B cell (primary cell): ENCODE results near the gene PPIP5K1. TPM values are rescaled to one million over a fixed set of nuclear protein-coding genes. Genes with fewer than 3 reads are reported as not detected.
A peak's percentile ranks its signal among the peaks of the same experiment; 100 is the strongest.

ENCODE experiments used
- ATAC-seq: fragments of 200-7000 bp; cut with Tn5 transposase; one replicate; pipeline ENCODE4 v1.10.0; 2021; ENCODE audit warnings: low read depth, mild to moderate bottlenecking, moderate number of reproducible peaks, moderate library complexity
- CTCF ChIA-PET: fragments of 350-600 bp; sonication (Branson Sonifier 250); formaldehyde crosslinking; loops from one replicate; lab custom pipeline; 2021; ENCODE audit warnings: antibody characterized with exemption, inconsistent platforms; lab: Charles Lee
- POLR2A ChIA-PET: fragments of 350-600 bp; sonication (Branson Sonifier 250); formaldehyde crosslinking; loops from one replicate; lab custom pipeline; 2021; ENCODE audit warnings: antibody characterized with exemption; lab: Charles Lee
- DNase-seq: peaks from one replicate; pipeline ENCODE4 v3.0.0; 2013
- H2AFZ ChIP-seq: 2 replicates; pipeline ENCODE4 v1.6.1; 2012; ENCODE audit warnings: mild to moderate bottlenecking, low read depth, low read length; ENCODE audit not compliant: insufficient read depth, poor library complexity, severe bottlenecking
- H3K27ac ChIP-seq, 2 donors: 1 replicate in 1 of 2; 2 replicates in 1 of 2; pipeline ENCODE4 v1.5.1; 2012 to 2013; ENCODE audit warnings: low read length in 2 of 2, mild to moderate bottlenecking in 2 of 2, moderate library complexity in 1 of 2
- H3K27me3 ChIP-seq, 4 experiments: fragments of 200-600 bp in 1 of 4; sonication (generic) in 1 of 4; replicated peaks in 1 of 4; 1 replicate in 2 of 4; 2 replicates in 2 of 4; pipeline versions ENCODE4 v1.6.1 to v1.7.0; 2013 to 2016; ENCODE audit warnings: low read length in 3 of 4, mild to moderate bottlenecking in 2 of 4, mixed read lengths in 1 of 4, moderate library complexity in 1 of 4; ENCODE audit not compliant: insufficient read depth in 4 of 4, control insufficient read depth in 3 of 4; ENCODE audit errors: control extremely low read depth in 1 of 4
- H3K36me3 ChIP-seq, 2 experiments: replicated peaks in 1 of 2; 1 replicate in 1 of 2; 2 replicates in 1 of 2; pipeline versions ENCODE4 v1.6.1 to v1.7.1; 2013; ENCODE audit warnings: low read length in 1 of 2; ENCODE audit not compliant: insufficient read depth in 2 of 2, control insufficient read depth in 1 of 2; ENCODE audit errors: control extremely low read depth in 1 of 2, extremely low read depth in 1 of 2
- H3K4me1 ChIP-seq, 2 donors: fragments of 200-600 bp in 1 of 2; sonication (generic) in 1 of 2; 1 replicate in 1 of 2; 2 replicates in 1 of 2; pipeline versions ENCODE4 v1.5.1 to v1.6.1; 2013 to 2017; ENCODE audit warnings: low read length in 2 of 2; ENCODE audit not compliant: control insufficient read depth in 2 of 2, insufficient read depth in 2 of 2
- H3K4me2 ChIP-seq: replicated peaks from 2 replicates; pipeline ENCODE3; 2012; ENCODE audit warnings: mild to moderate bottlenecking, low read depth, low read length; ENCODE audit not compliant: poor library complexity, severe bottlenecking
- H3K4me3 ChIP-seq, 5 experiments: fragments of 200-600 bp in 1 of 5; sonication (generic) in 1 of 5; 1 replicate in 3 of 5; 2 replicates in 2 of 5; pipeline versions ENCODE4 v1.5.1 to v1.7.0; 2011 to 2016; ENCODE audit warnings: low read length in 4 of 5, mild to moderate bottlenecking in 4 of 5, low read depth in 2 of 5, control low read depth in 1 of 5, moderate library complexity in 1 of 5; ENCODE audit not compliant: insufficient read depth in 1 of 5; ENCODE audit errors: control extremely low read depth in 1 of 5, extremely low read depth in 1 of 5
- H3K79me2 ChIP-seq: fragments of 200-600 bp; sonication (generic); one replicate; pipeline ENCODE4 v1.6.0; 2016; ENCODE audit warnings: low read length; ENCODE audit not compliant: control insufficient read depth, insufficient read depth
- H3K9ac ChIP-seq: fragments of 200-600 bp; sonication (generic); 2 replicates; pipeline ENCODE4 v1.6.1; 2017; ENCODE audit warnings: mild to moderate bottlenecking, low read length, moderate library complexity
- H3K9me3 ChIP-seq, 3 donors: one replicate each; pipeline versions ENCODE4 v1.6.1 to v1.7.1; 2013; ENCODE audit warnings: low read length in 2 of 3; ENCODE audit not compliant: control insufficient read depth in 2 of 3, insufficient read depth in 1 of 3; ENCODE audit errors: control extremely low read depth in 1 of 3
- H4K20me1 ChIP-seq: 2 replicates; pipeline ENCODE4 v1.6.0; 2012; ENCODE audit warnings: mild to moderate bottlenecking, low read length; ENCODE audit not compliant: insufficient read depth, control insufficient read depth, poor library complexity, severe bottlenecking
- H3K27ac Mint-ChIP-seq: one replicate; pipeline ENCODE4 v1.8.0; 2021; ENCODE audit warnings: mixed read lengths
- H3K27me3 Mint-ChIP-seq: one replicate; pipeline ENCODE4 v1.8.0; 2021; ENCODE audit warnings: mixed read lengths
- H3K4me1 Mint-ChIP-seq: one replicate; pipeline ENCODE4 v1.8.0; 2021; ENCODE audit warnings: mixed read lengths
- H3K4me3 Mint-ChIP-seq: one replicate; pipeline ENCODE4 v1.8.0; 2021; ENCODE audit warnings: mixed read lengths
- H3K9me3 Mint-ChIP-seq: one replicate; pipeline ENCODE4 v1.8.0; 2022; ENCODE audit warnings: mixed read lengths; ENCODE audit not compliant: insufficient read depth
- CTCF ChIP-seq: fragments of 200-600 bp; IDR thresholded peaks from one replicate; pipeline ENCODE4 v1.8.0; 2022; ENCODE audit warnings: antibody characterized with exemption, mild to moderate bottlenecking
- EZH2 ChIP-seq: IDR thresholded peaks from 2 replicates; pipeline ENCODE4 v1.6.1; 2012; ENCODE audit warnings: borderline replicate concordance, low read depth, mild to moderate bottlenecking, moderate library complexity, low read length; ENCODE audit not compliant: insufficient read depth, poor library complexity, severe bottlenecking
- WGBS: methylation state at CpG from one replicate; pipeline ENCODE4 v1.1.5; 2013; ENCODE audit warnings: missing lambda C conversion rate; ENCODE audit not compliant: insufficient coverage; 5-methylcytosine and 5-hydroxymethylcytosine counted together
- intact Hi-C: fragments of 100-400 bp; cut with micrococcal nuclease; formaldehyde crosslinking; loops from one replicate; pipeline ENCODE4 v1.10.0; 2022
- polyA plus RNA-seq: library from polyadenylated mRNA; depleted of rRNA; stranded (reverse); fragments of >200 nt; gene quantifications from 2 replicates; pipeline ENCODE4 v1.2.3, GENCODE V29; 2012
- total RNA-seq, 2 donors: library from RNA; stranded (reverse); fragments of 120-200 nt in 1 of 2; gene quantifications; 1 replicate in 1 of 2; 2 replicates in 1 of 2; pipeline versions ENCODE4 v1.2.3 to v1.2.4, GENCODE V29; 2013 to 2022

The PPIP5K1 gene
- total and polyA plus RNA-seq, 2 donors (not counting 1 experiment from before 2014, with no cell fraction given), result 40.6 to 88.9 TPM

GRCh38 chr15:43509660-43510199 is 80.3 kb downstream of the PPIP5K1 start:
- Histone ChIP-seq H3K36me3 (no peaks in the 10 kb centered on the region), H3K4me3 (peak overlapping the region in 2 of 5 experiments; percentile 70 to 71), H3K4me1 (peaks cover 10 to 16% of the 10 kb centered on the region in 2 donors), H3K27me3 (peaks cover 0 to 16% (median 4%) of the 10 kb centered on the region in 4 experiments), H3K79me2 (no peaks in the 10 kb centered on the region), H3K9me3 (no peaks in the 10 kb centered on the region), H3K27ac (no peak overlapping the region), H2AFZ (peak overlapping the region; percentile 96), H4K20me1 (no peaks in the 10 kb centered on the region), H3K4me2 (peak overlapping the region; percentile 92), H3K9ac (no peak overlapping the region)
- CTCF ChIA-PET, result interaction anchor here (6.6 kb wide), 1 partner anchor 25 kb away, joined by 55 read pairs; no protein-coding TSS in a partner anchor
- ATAC-seq, result no peak
- Mint-ChIP-seq H3K4me1 (peaks cover 17% of the 10 kb centered on the region), H3K27me3 (peaks cover 15% of the 10 kb centered on the region), H3K27ac (peak overlapping the region; percentile 53), H3K4me3 (peak overlapping the region; percentile 99), H3K9me3 (no peaks in the 10 kb centered on the region)
- POLR2A ChIA-PET, result interaction anchor here (0.7 to 1.4 kb wide), 2 partner anchors 17 to 1169 kb away, joined by 5 to 13 read pairs; partner anchors contain the start of gene TP53BP1
- DNase-seq, result no peak
- TF ChIP-seq EZH2 (no peak), CTCF (no peak)
- intact Hi-C loops, result loop anchor here (1.0 to 10.0 kb wide), 7 partner anchors 16 to 1028 kb away; partner anchors contain the start of genes CCNDBP1, EIF3J, GOLM2 and LCMT2
- 87% methylated on average over 4 of the region's 8 CpGs for WGBS

GRCh38 chr15:43508991-43509659 is 80.9 kb downstream of the PPIP5K1 start:
- Mint-ChIP-seq H3K27me3 (peaks cover 11% of the 10 kb centered on the region), H3K9me3 (no peaks in the 10 kb centered on the region), H3K4me3 (peak overlapping the region; percentile 99), H3K4me1 (peaks cover 17% of the 10 kb centered on the region), H3K27ac (peak overlapping the region; percentile 37)
- Histone ChIP-seq H3K27ac (no peak overlapping the region), H3K79me2 (no peaks in the 10 kb centered on the region), H3K4me2 (no peak overlapping the region), H4K20me1 (no peaks in the 10 kb centered on the region), H3K4me3 (no peak overlapping the region), H3K9me3 (no peaks in the 10 kb centered on the region), H3K27me3 (peaks cover 0 to 13% (median 4%) of the 10 kb centered on the region in 4 experiments), H3K4me1 (peaks cover 10 to 16% of the 10 kb centered on the region in 2 donors), H3K9ac (no peak overlapping the region), H2AFZ (no peak overlapping the region), H3K36me3 (no peaks in the 10 kb centered on the region)
- 98% methylated on average over 5 of the region's 9 CpGs for WGBS
- DNase-seq (no peak), ATAC-seq (no peak)
- CTCF ChIA-PET, result no interaction called here
- POLR2A ChIA-PET, result no interaction called here
- TF ChIP-seq EZH2, result no peak
- TF ChIP-seq CTCF, result no peak
- intact Hi-C loops, result no loop called here
